Neuronal stem cell (in vitro differentiated cells): Measurements from ENCODE around the gene IARS2.
"Not testable (repeated sequence)": the region's sequence is repeated elsewhere in the genome, so short reads cannot be mapped to it uniquely, and the experiment has no call there.

Experiments
- DNase-seq: peaks from one replicate; pipeline ENCODE4 v3.0.0-alpha.2; 2013; ENCODE audit warnings: low spot score
- H2AFZ ChIP-seq: one replicate; pipeline ENCODE4 v1.6.1; 2013; ENCODE audit warnings: mild to moderate bottlenecking, low read length, inconsistent platforms
- H2AK5ac ChIP-seq: 2 replicates; pipeline ENCODE4 v1.6.1; 2013; ENCODE audit warnings: low read depth, mild to moderate bottlenecking, inconsistent platforms, low read length, moderate library complexity, mixed read lengths
- H2BK120ac ChIP-seq: 2 replicates; pipeline ENCODE4 v1.6.1; 2013; ENCODE audit warnings: low read depth, mild to moderate bottlenecking, inconsistent platforms, low read length, moderate library complexity, mixed read lengths
- H2BK12ac ChIP-seq: one replicate; pipeline ENCODE4 v1.6.1; 2013; ENCODE audit warnings: low read length, inconsistent platforms
- H2BK15ac ChIP-seq: 2 replicates; pipeline ENCODE4 v1.6.1; 2013; ENCODE audit warnings: mild to moderate bottlenecking, low read length, inconsistent platforms, mixed read lengths
- H2BK5ac ChIP-seq: one replicate; pipeline ENCODE4 v1.6.1; 2013; ENCODE audit warnings: inconsistent platforms, mild to moderate bottlenecking, low read length, moderate library complexity
- H3K14ac ChIP-seq: one replicate; pipeline ENCODE4 v1.6.1; 2013; ENCODE audit warnings: low read length, inconsistent platforms
- H3K18ac ChIP-seq: 2 replicates; pipeline ENCODE4 v1.6.1; 2013; ENCODE audit warnings: low read length, inconsistent platforms
- H3K23ac ChIP-seq: 2 replicates; pipeline ENCODE4 v1.6.1; 2013; ENCODE audit warnings: low read depth, mild to moderate bottlenecking, mixed read lengths, low read length, inconsistent platforms; ENCODE audit not compliant: poor library complexity
- H3K27ac ChIP-seq: replicated peaks from 3 replicates; pipeline ENCODE4 v1.5.1; 2013; ENCODE audit warnings: low read length, inconsistent platforms
- H3K27me3 ChIP-seq, 3 experiments: 2 replicates each; pipeline ENCODE4 v1.6.1; 2013; ENCODE audit warnings: low read length in 3 of 3, mild to moderate bottlenecking in 2 of 3, inconsistent platforms in 1 of 3, low read depth in 1 of 3, mixed read lengths in 1 of 3, moderate library complexity in 1 of 3; ENCODE audit not compliant: control insufficient read depth in 3 of 3, insufficient read depth in 3 of 3
- H3K36me3 ChIP-seq, 2 donors: replicated peaks in 1 of 2; 2 replicates each; pipeline ENCODE4 v1.6.1; 2013; ENCODE audit warnings: low read length in 2 of 2; ENCODE audit not compliant: control insufficient read depth in 2 of 2, insufficient read depth in 2 of 2
- H3K4ac ChIP-seq: 2 replicates; pipeline ENCODE4 v1.6.1; 2013; ENCODE audit warnings: inconsistent platforms, mild to moderate bottlenecking, low read length, moderate library complexity
- H3K4me1 ChIP-seq, 2 donors: 1 replicate in 1 of 2; 2 replicates in 1 of 2; pipeline ENCODE4 v1.6.1; 2013; ENCODE audit warnings: low read length in 2 of 2, low read depth in 1 of 2; ENCODE audit not compliant: control insufficient read depth in 2 of 2, insufficient read depth in 1 of 2
- H3K4me2 ChIP-seq: one replicate; pipeline ENCODE4 v1.6.1; 2013; ENCODE audit warnings: mild to moderate bottlenecking, low read length, inconsistent platforms; ENCODE audit not compliant: insufficient read depth, poor library complexity, severe bottlenecking
- H3K4me3 ChIP-seq, 2 donors: 2 replicates each; pipeline ENCODE4 v1.5.1; 2013; ENCODE audit warnings: low read length in 2 of 2, mild to moderate bottlenecking in 2 of 2, inconsistent platforms in 1 of 2, moderate library complexity in 1 of 2
- H3K79me1 ChIP-seq: one replicate; pipeline ENCODE4 v1.6.1; 2013; ENCODE audit warnings: low read depth, mild to moderate bottlenecking, inconsistent platforms, low read length, moderate library complexity
- H3K9ac ChIP-seq: one replicate; pipeline ENCODE4 v1.6.1; 2013; ENCODE audit warnings: mild to moderate bottlenecking, low read depth, low read length, inconsistent platforms; ENCODE audit not compliant: poor library complexity
- H3K9me3 ChIP-seq, 2 donors: replicated peaks in 1 of 2; 2 replicates each; pipeline versions ENCODE3 to v1.6.1; 2013; ENCODE audit warnings: low read length in 2 of 2, mild to moderate bottlenecking in 2 of 2, inconsistent platforms in 1 of 2, low read depth in 1 of 2, mixed read lengths in 1 of 2, moderate library complexity in 1 of 2; ENCODE audit not compliant: control insufficient read depth in 2 of 2, insufficient read depth in 1 of 2
- H4K8ac ChIP-seq: one replicate; pipeline ENCODE4 v1.6.1; 2013; ENCODE audit warnings: low read depth, mild to moderate bottlenecking, inconsistent platforms, low read length, moderate library complexity
- H4K91ac ChIP-seq: one replicate; pipeline ENCODE4 v1.6.1; 2013; ENCODE audit warnings: low read length, low read depth, mild to moderate bottlenecking, inconsistent platforms; ENCODE audit not compliant: poor library complexity
- WGBS, 2 donors: extraction: QIAGEN DNeasy Blood & Tissue Kit; methylation state at CpG; one replicate each; pipeline ENCODE4 v1.1.7; 2013; ENCODE audit warnings: missing lambda C conversion rate in 2 of 2, mixed read lengths in 1 of 2; ENCODE audit not compliant: insufficient read length in 2 of 2, insufficient replicate concordance in 1 of 2; ENCODE audit errors: extremely low coverage in 2 of 2; 5-methylcytosine and 5-hydroxymethylcytosine counted together

The IARS2 gene

GRCh38 chr1:220158530-220158929 is 64.6 kb downstream of the IARS2 start:
- not testable (repeated sequence) for H3K9ac ChIP-seq, H2BK5ac ChIP-seq, DNase-seq, H4K8ac ChIP-seq, H3K4me3 ChIP-seq, H3K14ac ChIP-seq, H3K9me3 ChIP-seq, H3K79me1 ChIP-seq, H2BK15ac ChIP-seq, H3K18ac ChIP-seq, H3K4ac ChIP-seq, H2BK120ac ChIP-seq, H2AFZ ChIP-seq, H3K23ac ChIP-seq, H3K4me1 ChIP-seq, H3K27me3 ChIP-seq, H2BK12ac ChIP-seq, H3K4me2 ChIP-seq, H3K27ac ChIP-seq, H2AK5ac ChIP-seq, H4K91ac ChIP-seq
- no CpG with 5 or more reads among the region's 7 CpGs for WGBS, 2 donors
- peaks cover 13 to 80% of the 10 kb centered on the region in 2 donors for H3K36me3 ChIP-seq

GRCh38 chr1:220159041-220159440 is 65.1 kb downstream of the IARS2 start:
- Histone ChIP-seq H3K4me3 (no peak overlapping the region), H2BK12ac (no peak overlapping the region), H3K9ac (no peak overlapping the region), H4K8ac (no peak overlapping the region), H3K14ac (no peak overlapping the region), H3K23ac (no peak overlapping the region), H3K4ac (no peak overlapping the region), H2BK5ac (no peak overlapping the region), H3K79me1 (no peaks in the 10 kb centered on the region), H2BK120ac (no peak overlapping the region), H2AK5ac (no peak overlapping the region), H3K4me2 (no peak overlapping the region), H2AFZ (no peak overlapping the region), H3K27ac (no peak overlapping the region), H3K4me1 (peaks cover 0 to 5% of the 10 kb centered on the region in 2 donors), H3K27me3 (no peaks in the 10 kb centered on the region), H4K91ac (no peak overlapping the region), H3K18ac (no peak overlapping the region), H3K9me3 (no peaks in the 10 kb centered on the region), H3K36me3 (peaks cover 13 to 78% of the 10 kb centered on the region in 2 donors), H2BK15ac (no peak overlapping the region)
- no peak for DNase-seq
- no CpG with 5 or more reads among the region's 3 CpGs for WGBS, 2 donors

GRCh38 chr1:220160027-220160426 is 66.1 kb downstream of the IARS2 start:
- H3K27ac ChIP-seq, result no peak overlapping the region
- no peak overlapping the region for H4K91ac ChIP-seq
- no peak overlapping the region for H2BK120ac ChIP-seq
- H2BK12ac ChIP-seq, result no peak overlapping the region
- H2BK5ac ChIP-seq, result no peak overlapping the region
- no peak overlapping the region for H3K9ac ChIP-seq
- no peak overlapping the region for H2BK15ac ChIP-seq
- H3K4me3 ChIP-seq, result no peak overlapping the region
- no peak overlapping the region for H2AFZ ChIP-seq
- no peaks in the 10 kb centered on the region for H3K79me1 ChIP-seq
- no peak overlapping the region for H3K18ac ChIP-seq
- no peak overlapping the region for H3K14ac ChIP-seq
- peaks cover 0 to 5% of the 10 kb centered on the region in 2 donors for H3K4me1 ChIP-seq
- H3K4ac ChIP-seq, result no peak overlapping the region
- no peak overlapping the region for H2AK5ac ChIP-seq
- no peaks in the 10 kb centered on the region for H3K27me3 ChIP-seq
- H3K36me3 ChIP-seq, result peaks cover 9 to 80% of the 10 kb centered on the region in 2 donors
- H4K8ac ChIP-seq, result no peak overlapping the region
- WGBS, 2 donors, result no CpG with 5 or more reads among the region's 1 CpG
- H3K4me2 ChIP-seq, result no peak overlapping the region
- DNase-seq, result no peak
- no peaks in the 10 kb centered on the region for H3K9me3 ChIP-seq
- H3K23ac ChIP-seq, result no peak overlapping the region

- H3K27ac ChIP-seq, result no peak overlapping the region
- H2BK15ac ChIP-seq, result no peak overlapping the region
- H2BK120ac ChIP-seq, result no peak overlapping the region
- no peak overlapping the region for H2AFZ ChIP-seq
- no CpG with 5 or more reads among the region's 1 CpG for WGBS, 2 donors
- H3K36me3 ChIP-seq, result peaks cover 11 to 83% of the 10 kb centered on the region in 2 donors
- no peak for DNase-seq
- H4K91ac ChIP-seq, result no peak overlapping the region
- H3K4me2 ChIP-seq, result no peak overlapping the region
- H3K14ac ChIP-seq, result no peak overlapping the region
- no peak overlapping the region for H4K8ac ChIP-seq
- no peaks in the 10 kb centered on the region for H3K9me3 ChIP-seq
- no peak overlapping the region for H3K23ac ChIP-seq
- H3K4ac ChIP-seq, result no peak overlapping the region
- H3K18ac ChIP-seq, result no peak overlapping the region
- no peaks in the 10 kb centered on the region for H3K27me3 ChIP-seq
- no peak overlapping the region for H3K4me3 ChIP-seq
- no peaks in the 10 kb centered on the region for H3K4me1 ChIP-seq
- no peak overlapping the region for H3K9ac ChIP-seq
- H2AK5ac ChIP-seq, result no peak overlapping the region
- no peak overlapping the region for H2BK5ac ChIP-seq
- no peak overlapping the region for H2BK12ac ChIP-seq
- no peaks in the 10 kb centered on the region for H3K79me1 ChIP-seq
These were observed 70.2 kb downstream of the IARS2 start for GRCh38 chr1:220164116-220164515.
